Measurements from ENCODE around the gene TSPAN33.

TSPAN33 gene

DNA sequence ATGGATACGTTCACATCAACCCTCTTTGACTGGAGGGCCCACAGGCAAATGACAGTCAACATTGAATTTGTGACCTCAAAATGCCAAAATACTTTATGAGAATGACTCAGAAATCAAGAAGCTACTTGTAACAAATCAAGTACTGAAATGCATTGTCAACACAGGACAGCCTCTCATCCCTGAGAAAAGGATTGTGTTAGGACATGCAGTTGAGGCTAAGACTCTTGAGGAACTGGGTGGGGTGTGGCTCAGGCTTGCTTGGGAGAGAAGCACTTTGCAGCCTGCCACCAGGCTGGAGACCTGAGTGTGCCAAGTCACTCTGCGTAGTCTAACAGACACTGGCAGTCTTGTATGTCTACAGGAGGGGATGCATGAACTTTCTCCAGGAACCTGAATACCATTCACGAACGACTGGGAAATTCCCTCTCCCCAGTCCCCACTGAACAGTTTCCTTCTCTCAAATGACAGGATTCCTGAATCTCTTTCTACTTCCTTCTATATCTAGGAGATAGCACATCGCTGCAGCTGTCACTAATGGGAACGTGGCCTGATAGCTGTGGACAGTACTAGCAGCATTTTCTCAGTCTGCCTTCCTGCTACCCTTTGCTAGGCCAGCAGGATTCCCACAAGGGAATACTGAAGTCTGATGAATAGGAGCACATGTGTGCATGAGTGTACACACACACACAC is 40.6 kb downstream of the TSPAN33 start:
- Mint-ChIP-seq H3K9me3 (no peaks in the 10 kb centered on the region), H3K27me3 (peaks cover 48% of the 10 kb centered on the region), H3K4me1 (peaks cover 7% of the 10 kb centered on the region), H3K4me3 (no peak overlapping the region), H3K27ac (no peak overlapping the region)
- DNase-seq (no peak), ATAC-seq (no peak)

DNA sequence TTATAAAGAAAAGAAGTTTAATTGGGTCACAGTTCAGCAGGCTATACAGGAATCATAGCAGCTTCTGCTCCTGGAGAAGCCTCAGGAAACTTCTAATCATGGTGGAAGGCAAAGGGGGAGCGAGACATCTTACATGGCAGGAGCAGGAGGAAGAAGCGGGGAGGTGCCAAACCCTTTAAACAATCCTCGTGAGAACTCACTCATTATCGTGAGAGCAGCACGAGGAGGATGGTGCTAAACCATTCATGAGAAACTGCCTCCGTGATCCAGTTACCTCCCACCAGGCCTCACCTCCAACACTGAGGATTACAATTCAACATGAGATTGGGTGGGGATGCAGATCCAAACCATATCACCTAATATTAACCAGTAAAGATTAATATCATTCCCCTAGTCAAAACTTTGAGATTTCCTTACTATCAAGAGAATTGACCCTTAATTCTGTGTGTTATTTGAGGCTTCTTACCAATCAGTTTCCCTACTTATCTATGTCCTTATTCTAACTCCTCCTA is 42.3 kb downstream of the TSPAN33 start:
- Mint-ChIP-seq H3K9me3 (no peaks in the 10 kb centered on the region), H3K4me3 (no peak overlapping the region), H3K27me3 (peaks cover 51% of the 10 kb centered on the region), H3K27ac (no peak overlapping the region), H3K4me1 (peaks cover 7% of the 10 kb centered on the region)
- DNase-seq (no peak), ATAC-seq (no peak)

DNA sequence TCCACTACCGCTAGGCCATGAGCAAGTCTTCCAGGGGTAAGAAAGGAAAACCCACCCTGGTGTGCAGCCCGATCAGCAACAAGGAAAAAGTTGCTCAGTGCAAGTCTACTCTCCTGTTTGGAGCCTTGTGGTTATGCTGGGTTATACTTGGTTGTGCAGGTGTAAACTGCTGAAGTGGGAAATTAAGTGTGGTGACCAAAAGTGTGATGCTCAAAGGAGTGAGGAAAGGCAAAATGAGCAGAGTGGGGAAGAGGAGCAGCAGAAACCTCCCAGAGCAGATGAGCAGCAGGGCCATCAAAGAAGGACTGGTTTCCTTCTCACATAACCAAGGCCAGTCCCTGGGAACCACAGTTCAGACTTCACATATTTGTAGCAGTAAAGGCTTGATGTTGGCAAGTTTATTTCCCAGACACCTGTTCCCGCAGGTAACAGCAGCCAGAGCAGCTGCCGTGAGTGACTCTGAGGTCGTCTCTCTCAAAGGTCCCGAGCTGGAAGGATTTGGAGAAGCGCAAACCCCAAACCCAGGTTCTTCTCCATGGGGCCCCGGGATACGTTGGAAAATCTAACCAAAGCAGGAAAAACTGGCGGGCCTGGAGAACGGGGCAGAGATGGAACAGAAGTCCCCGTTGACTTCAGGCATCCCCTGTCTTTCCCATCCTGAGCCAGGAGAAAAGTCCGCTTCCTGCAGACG is 43.3 kb downstream of the TSPAN33 start:
- ATAC-seq, result no peak
- H3K4me3 Mint-ChIP-seq, result peak overlapping the region; percentile 78 to 88
- peaks cover 61% of the 10 kb centered on the region for H3K27me3 Mint-ChIP-seq
- H3K9me3 Mint-ChIP-seq, result no peaks in the 10 kb centered on the region
- peaks cover 7% of the 10 kb centered on the region for H3K4me1 Mint-ChIP-seq
- DNase-seq, result no peak
- H3K27ac Mint-ChIP-seq, result no peak overlapping the region

DNA sequence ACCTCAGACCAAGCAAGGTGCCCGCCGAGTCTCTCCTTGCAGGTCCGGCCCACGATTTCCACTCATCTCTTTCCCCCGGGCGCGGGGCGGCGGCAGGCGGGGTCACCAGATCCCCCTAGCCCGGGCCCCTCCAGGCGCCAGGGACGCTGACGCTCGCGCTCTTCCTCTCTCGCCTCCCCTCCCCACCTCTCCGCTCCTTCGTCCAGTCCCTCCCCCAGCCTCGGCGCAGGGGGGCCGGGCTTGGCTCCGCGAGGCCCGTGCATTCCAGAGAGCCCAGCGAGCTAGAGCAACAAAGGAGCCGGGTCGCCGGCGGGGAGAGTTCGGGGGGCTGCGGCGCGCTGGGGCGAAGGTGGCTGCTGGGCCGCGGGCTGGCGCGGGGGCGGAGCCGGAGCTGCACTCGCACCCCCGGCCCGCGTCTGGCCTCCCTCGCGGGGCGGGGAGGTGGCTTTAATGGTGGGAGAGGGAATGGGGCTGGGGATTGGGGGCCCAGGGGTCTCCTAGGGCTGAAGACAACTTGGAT is 43.9 kb downstream of the TSPAN33 start, which contains the start of gene SMO:
Gene SMO, plus strand, starts transcription at position 262 of the 520 bp plus-strand sequence. CDS start 519 bp downstream, outside the sequence.
- ATAC-seq (peak; percentile 56), DNase-seq (no peak)
- Mint-ChIP-seq H3K27ac (peak within 1 kb of the TSS in 1 of 2 donors; percentile 12), H3K27me3 (peaks cover 67% of the 10 kb centered on the region), H3K4me3 (peak within 1 kb of the TSS; percentile 78 to 88), H3K4me1 (peaks cover 7% of the 10 kb centered on the region), H3K9me3 (no peaks in the 10 kb centered on the region)

DNA sequence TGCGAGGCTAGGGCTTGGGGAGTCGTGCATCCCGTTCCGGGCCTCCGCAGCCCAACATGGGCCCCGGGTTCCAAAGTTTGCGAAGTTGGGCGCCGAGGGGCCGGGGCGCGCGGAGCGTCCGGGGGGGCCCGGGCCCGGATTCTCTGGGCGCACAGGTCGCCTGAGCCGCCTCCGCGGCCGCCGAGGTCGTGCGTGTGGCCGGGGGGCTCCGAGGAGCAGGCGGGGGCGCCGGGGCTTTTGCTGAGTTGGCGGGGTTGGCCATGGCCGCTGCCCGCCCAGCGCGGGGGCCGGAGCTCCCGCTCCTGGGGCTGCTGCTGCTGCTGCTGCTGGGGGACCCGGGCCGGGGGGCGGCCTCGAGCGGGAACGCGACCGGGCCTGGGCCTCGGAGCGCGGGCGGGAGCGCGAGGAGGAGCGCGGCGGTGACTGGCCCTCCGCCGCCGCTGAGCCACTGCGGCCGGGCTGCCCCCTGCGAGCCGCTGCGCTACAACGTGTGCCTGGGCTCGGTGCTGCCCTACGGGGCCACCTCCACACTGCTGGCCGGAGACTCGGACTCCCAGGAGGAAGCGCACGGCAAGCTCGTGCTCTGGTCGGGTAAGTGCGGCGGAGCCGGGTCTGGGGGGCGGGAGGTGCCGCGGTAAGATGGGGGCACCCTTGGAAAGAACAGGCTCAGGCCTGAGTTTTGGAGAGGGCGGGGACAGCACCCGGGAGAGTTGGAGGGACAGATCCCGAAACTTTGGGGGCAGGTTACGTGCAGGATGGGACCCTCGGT is 44.6 kb downstream of the TSPAN33 start:
- ATAC-seq, result peak; percentile 64
- no peak for DNase-seq
- Mint-ChIP-seq H3K4me1 (peaks cover 7% of the 10 kb centered on the region), H3K27me3 (peaks cover 68% of the 10 kb centered on the region), H3K27ac (peak overlapping the region in 1 of 2 donors; percentile 12), H3K4me3 (peak overlapping the region; percentile 78 to 88), H3K9me3 (no peaks in the 10 kb centered on the region)

DNA sequence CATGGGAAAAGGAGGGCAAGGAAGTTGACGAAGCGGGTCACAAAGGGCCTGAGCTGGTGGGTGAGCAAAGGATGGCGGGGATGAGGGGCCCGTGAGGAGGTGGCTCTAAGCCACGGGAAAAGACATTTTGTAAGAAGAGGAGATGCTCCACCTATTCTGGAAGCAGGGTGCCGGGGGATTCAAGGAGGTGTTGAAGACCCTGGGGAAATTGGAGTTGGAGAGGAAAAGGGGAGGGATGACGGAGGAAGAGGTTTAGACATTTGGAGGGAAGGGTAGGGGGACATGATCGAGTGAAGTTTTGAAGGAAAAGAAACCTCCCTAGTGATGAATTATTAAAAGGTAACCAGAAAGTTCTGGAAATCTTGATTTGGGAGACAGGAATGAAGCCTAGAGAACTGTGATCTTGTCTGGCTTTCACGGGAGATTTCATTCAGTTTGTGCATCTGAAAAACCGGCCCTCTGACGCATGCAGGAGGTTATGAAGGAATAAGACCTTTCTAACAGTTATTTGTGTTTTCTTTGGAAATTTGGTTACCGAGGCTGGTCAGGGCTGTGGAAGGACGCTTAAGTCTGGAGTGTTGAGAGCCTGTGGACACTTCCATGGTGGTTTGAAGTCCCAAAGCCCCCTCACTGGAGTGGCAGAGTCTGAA is 45.3 kb downstream of the TSPAN33 start:
- Mint-ChIP-seq H3K4me3 (peak overlapping the region; percentile 72 to 75), H3K27me3 (peaks cover 68% of the 10 kb centered on the region), H3K9me3 (no peaks in the 10 kb centered on the region), H3K27ac (peak overlapping the region in 1 of 2 donors; percentile 12), H3K4me1 (peaks cover 7% of the 10 kb centered on the region)
- no peak for DNase-seq
- no peak for ATAC-seq

DNA sequence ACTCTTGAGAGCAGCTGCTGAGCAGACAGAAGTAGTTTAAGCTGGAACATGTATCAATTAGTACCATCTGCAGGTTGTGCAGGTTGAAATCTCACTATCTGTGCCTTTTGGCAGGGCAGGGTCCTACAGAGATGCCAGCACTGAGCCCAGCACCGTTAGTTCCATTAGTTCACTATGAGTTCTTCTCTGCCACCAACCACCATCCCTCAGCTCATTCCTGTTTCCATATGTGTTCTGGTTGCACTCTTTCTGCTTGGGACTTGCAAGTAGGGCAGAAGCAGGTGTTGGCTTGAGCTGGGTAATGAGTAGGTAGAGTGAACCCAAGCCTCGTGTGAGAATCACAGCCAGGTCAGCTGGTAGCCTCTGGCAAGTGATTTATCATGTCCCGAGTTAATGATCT is 46.8 kb downstream of the TSPAN33 start:
- peaks cover 7% of the 10 kb centered on the region for H3K4me1 Mint-ChIP-seq
- H3K27me3 Mint-ChIP-seq, result peaks cover 64% of the 10 kb centered on the region
- no peak overlapping the region for H3K27ac Mint-ChIP-seq
- no peaks in the 10 kb centered on the region for H3K9me3 Mint-ChIP-seq
- ATAC-seq (no peak), DNase-seq (no peak)
- no peak overlapping the region for H3K4me3 Mint-ChIP-seq

DNA sequence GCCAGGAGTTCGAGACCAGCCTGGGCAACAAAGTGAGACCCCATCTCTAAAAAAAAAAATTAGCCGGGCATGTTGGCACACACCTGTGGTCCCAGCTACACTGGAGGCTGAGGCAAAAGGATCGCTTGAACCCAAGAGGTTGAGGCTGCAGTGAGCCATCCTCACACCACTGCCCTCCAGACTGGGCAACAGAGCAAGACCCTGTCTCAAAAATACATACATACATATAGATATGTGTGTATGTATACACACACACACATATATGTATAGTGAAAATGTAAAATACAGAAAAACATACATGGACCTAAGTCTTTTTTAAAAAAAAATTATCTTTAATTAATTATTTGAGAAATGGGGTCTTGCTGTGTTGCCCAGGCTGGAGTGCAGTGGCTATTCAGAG is 49.4 kb downstream of the TSPAN33 start:
- Mint-ChIP-seq H3K4me3 (no peak overlapping the region), H3K27ac (no peak overlapping the region), H3K9me3 (no peaks in the 10 kb centered on the region), H3K27me3 (peaks cover 40% of the 10 kb centered on the region), H3K4me1 (peaks cover 7% of the 10 kb centered on the region)
- ATAC-seq, result no peak
- no peak for DNase-seq

DNA sequence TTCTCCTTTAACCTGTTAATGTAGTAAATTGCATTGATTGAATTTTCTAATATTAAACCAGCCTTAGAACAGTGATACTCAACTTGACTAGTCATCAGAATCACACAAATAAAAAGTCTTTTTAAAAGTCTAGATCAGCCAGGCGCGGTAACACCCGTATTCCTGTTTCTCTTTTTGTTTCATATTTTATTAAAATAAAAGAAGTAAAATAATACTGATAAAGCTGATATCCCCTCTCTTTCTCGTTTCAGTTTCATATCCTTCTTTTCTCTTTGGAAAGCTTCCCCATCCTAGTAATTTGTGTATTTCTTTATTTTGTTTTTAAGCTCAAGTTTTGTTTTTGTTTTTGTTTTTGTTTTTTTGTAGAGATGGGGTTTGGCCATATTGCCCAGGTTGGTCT is 53.3 kb downstream of the TSPAN33 start:
- no peaks in the 10 kb centered on the region for H3K9me3 Mint-ChIP-seq
- ATAC-seq (no peak), DNase-seq (no peak)
- peaks cover 7% of the 10 kb centered on the region for H3K27me3 Mint-ChIP-seq
- no peak overlapping the region for H3K27ac Mint-ChIP-seq
- H3K4me1 Mint-ChIP-seq, result no peaks in the 10 kb centered on the region
- H3K4me3 Mint-ChIP-seq, result no peak overlapping the region

DNA sequence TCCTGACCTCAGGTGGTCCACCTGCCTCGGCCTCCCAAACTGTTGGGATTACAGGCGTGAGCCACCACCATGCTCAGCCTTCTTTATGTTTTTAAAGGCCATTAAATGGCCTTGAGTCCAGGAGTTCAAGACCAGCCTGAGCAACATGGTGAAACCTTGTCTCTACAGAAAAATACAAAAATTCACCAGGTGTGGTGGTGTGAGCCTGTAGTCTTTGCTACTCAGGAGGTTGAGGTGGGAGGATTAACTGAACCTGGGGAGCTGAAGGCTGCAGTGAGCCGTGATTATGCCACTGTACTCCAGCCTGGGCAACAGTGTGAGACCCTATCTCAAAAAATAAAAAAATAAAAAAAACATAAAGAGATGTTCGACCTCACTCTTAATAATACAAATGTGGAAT is 54.9 kb downstream of the TSPAN33 start:
- H3K27ac Mint-ChIP-seq, result no peak overlapping the region
- H3K4me3 Mint-ChIP-seq, result no peak overlapping the region

DNA sequence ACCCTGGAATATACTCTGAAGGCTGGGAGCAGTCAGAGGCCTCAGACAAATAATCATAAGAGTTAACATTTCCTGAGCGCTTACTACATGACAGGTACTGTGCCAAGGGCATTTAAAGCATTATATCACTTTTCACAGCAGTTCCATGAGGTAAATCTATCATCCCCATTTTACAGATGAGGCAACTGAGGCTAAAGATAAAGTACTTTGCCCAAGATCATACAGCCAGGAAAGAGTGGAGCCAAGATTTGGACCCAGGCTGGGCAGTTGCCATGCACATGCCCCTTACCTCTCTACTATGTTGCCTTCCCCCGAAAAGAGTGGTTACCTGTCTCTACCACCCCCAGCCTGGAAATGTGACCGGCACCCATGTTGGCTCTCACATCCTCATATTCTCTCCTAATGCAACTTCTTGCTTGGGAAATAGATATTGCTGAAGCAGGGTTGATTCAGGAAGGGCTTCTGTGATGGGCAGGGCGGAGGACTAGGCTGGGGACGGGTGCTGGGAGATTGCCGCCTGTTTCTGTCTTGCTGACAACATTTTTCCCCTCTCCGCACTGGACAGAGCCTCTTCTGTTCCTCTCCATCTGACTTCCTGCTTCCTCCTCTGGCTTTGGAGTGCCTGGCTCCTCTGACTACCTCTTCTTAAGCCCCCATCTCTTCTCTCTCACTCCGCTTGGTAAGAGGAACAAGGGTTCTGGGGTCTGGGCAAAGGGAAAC is 57.7 kb downstream of the TSPAN33 start:
- H3K4me3 Mint-ChIP-seq, result no peak overlapping the region
- H3K9me3 Mint-ChIP-seq, result no peaks in the 10 kb centered on the region
- no peak for DNase-seq
- no peaks in the 10 kb centered on the region for H3K27me3 Mint-ChIP-seq
- H3K27ac Mint-ChIP-seq, result no peak overlapping the region
- no peaks in the 10 kb centered on the region for H3K4me1 Mint-ChIP-seq
- no peak for ATAC-seq

More for the DNA sequence above, 54.9 kb downstream of the TSPAN33 start:
- Mint-ChIP-seq H3K9me3 (no peaks in the 10 kb centered on the region), H3K4me1 (no peaks in the 10 kb centered on the region), H3K27me3 (no peaks in the 10 kb centered on the region)
- DNase-seq (no peak), ATAC-seq (no peak)

DNA sequence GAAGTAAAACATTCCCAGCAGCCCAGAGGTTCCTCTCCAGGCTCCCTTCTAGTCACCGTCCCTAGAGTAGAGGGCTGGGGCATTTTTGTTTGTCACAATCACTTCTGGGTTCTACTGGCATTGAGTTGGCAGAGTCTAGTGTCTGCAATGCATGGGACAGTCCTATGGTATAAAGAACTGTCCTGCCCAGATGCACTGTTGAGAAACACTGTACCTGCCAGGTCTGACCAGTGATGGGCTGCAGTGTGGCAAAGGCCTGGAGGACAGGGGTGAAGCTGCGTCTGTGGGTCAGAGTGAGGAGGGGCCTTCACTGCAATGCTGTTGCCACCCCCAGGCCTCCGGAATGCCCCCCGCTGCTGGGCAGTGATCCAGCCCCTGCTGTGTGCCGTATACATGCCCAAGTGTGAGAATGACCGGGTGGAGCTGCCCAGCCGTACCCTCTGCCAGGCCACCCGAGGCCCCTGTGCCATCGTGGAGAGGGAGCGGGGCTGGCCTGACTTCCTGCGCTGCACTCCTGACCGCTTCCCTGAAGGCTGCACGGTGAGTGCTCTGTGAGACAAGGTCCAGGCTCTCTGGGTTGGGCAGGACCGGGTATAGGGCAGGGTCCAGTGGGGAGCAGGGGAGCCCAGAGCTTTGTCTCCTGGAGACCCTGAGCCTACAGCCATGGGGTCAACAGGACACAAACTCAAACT is 58.7 kb downstream of the TSPAN33 start:
- Mint-ChIP-seq H3K4me3 (no peak overlapping the region), H3K27me3 (no peaks in the 10 kb centered on the region), H3K4me1 (no peaks in the 10 kb centered on the region)

DNA sequence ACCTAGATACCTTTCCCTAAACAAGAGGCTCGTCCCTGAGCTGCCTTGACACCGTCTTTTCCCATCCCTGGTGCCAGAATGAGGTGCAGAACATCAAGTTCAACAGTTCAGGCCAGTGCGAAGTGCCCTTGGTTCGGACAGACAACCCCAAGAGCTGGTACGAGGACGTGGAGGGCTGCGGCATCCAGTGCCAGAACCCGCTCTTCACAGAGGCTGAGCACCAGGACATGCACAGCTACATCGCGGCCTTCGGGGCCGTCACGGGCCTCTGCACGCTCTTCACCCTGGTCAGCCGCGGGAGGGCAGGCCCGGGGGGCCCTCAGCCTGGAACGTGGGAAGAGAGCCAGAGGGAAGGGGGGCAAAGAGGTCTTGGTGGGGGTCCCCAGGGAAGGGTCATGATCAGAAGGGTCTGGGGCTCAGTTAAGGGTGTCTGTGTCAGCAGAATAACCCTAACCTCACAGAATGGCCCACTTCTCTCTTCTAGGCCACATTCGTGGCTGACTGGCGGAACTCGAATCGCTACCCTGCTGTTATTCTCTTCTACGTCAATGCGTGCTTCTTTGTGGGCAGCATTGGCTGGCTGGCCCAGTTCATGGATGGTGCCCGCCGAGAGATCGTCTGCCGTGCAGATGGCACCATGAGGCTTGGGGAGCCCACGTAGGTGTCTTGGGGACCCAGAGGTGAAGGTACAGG is 60.8 kb downstream of the TSPAN33 start:
- Mint-ChIP-seq H3K4me1 (no peaks in the 10 kb centered on the region), H3K27me3 (peaks cover 14% of the 10 kb centered on the region), H3K9me3 (no peaks in the 10 kb centered on the region), H3K4me3 (no peak overlapping the region), H3K27ac (no peak overlapping the region)
- ATAC-seq (no peak), DNase-seq (no peak)

More for the DNA sequence above, 58.7 kb downstream of the TSPAN33 start:
- no peaks in the 10 kb centered on the region for H3K9me3 Mint-ChIP-seq
- ATAC-seq (no peak), DNase-seq (no peak)
- no peak overlapping the region for H3K27ac Mint-ChIP-seq

All from stimulated activated naive CD8-positive, alpha-beta T cell treated with anti-CD3 and anti-CD28 coated beads, Interleukin-15, amount 100 ng/mL, for 72 hours (primary cell).